ENCODE data around the gene NR6A1.

Gene NR6A1

DNA sequence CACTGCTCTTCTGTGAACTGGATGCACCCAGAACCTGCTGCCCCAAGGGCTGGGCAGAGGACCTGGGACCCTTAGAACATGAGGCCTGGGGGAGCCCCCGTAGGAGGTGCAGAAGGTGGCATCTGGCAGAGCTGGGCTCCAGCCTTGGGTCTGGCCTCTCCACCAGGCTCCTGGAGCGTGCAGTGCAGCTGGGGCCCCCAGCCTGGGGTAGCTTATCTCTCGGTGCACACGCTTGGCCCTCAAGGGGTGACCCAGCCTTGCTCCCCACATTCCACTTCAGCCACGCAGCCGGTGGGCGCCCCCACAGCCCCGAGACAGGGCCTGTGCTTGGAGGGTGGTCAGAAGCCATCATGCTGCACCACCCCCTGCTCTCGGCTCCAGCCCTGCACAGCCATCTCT, 258.3 kb downstream of the NR6A1 start:
- Histone ChIP-seq H3K9me3 (no peaks in the 10 kb centered on the region), H3K36me3 (no peaks in the 10 kb centered on the region), H3K4me3 (ENCODE audit: low read depth, low read length) (no peak overlapping the region), H3K4me1 (peaks cover 7% of the 10 kb centered on the region; the same call in 1 of the 2 replicates), H3K27me3 (no peaks in the 10 kb centered on the region)
- TF ChIP-seq, protein P1, sequence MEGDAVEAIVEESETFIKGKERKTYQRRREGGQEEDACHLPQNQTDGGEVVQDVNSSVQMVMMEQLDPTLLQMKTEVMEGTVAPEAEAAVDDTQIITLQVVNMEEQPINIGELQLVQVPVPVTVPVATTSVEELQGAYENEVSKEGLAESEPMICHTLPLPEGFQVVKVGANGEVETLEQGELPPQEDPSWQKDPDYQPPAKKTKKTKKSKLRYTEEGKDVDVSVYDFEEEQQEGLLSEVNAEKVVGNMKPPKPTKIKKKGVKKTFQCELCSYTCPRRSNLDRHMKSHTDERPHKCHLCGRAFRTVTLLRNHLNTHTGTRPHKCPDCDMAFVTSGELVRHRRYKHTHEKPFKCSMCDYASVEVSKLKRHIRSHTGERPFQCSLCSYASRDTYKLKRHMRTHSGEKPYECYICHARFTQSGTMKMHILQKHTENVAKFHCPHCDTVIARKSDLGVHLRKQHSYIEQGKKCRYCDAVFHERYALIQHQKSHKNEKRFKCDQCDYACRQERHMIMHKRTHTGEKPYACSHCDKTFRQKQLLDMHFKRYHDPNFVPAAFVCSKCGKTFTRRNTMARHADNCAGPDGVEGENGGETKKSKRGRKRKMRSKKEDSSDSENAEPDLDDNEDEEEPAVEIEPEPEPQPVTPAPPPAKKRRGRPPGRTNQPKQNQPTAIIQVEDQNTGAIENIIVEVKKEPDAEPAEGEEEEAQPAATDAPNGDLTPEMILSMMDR (IDR thresholded peaks at IDR 0.05; ENCODE audit: low read depth, low read length): no peak
- DNase-seq: no peak

DNA sequence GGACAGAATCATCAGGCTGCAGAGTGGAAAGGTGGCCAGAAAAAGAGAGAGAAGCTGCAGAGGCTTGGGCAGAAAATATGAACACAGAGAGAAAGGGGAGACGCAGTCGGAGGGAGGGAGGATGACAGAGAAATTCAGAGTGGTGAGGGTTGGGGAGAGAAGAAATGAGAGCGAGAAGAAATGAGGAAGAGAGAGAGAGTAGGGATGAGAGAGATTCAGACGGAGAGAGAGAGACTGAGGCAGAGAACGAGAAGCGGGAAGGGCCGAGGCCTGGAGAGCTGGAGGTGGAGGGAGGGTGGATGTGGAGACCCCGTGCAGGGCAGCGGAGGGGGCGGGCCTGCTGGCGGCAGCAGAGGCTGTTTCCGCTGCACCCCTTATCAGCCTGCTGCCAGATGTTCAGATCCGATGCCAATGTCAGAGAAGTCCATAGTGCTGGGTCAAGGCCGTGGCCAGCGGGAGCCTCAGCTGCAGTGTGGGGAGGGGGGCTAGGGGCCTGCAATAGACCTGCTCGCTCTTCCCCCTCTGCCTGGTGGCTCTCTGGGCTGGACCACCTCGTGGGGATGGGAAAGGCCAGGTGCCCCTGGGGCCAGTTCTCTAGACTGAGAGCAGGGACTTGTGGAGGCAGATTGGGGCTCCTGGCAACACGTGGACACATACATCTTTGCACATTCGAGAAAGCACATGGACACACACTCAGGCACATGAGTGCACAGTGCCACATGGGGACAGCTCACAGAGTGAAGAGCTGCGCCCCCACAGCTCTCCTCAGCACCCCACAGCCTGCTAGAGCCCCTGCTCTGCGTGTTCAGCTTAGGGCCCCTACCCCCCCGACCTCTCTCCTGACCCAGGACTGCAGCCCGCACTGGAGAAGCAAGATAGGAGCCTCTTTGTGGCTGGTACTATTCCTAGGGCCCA, 259.0 kb downstream of the NR6A1 start:
- TF ChIP-seq, protein P1 (IDR thresholded peaks at IDR 0.05; ENCODE audit: low read depth, low read length): no peak
- Histone ChIP-seq H3K36me3 (no peaks in the 10 kb centered on the region), H3K27me3 (no peaks in the 10 kb centered on the region), H3K4me3 (ENCODE audit: low read depth, low read length) (no peak overlapping the region), H3K9me3 (no peaks in the 10 kb centered on the region), H3K4me1 (peaks cover 7% of the 10 kb centered on the region; the same call in 1 of the 2 replicates)
- DNase-seq: no peak

DNA sequence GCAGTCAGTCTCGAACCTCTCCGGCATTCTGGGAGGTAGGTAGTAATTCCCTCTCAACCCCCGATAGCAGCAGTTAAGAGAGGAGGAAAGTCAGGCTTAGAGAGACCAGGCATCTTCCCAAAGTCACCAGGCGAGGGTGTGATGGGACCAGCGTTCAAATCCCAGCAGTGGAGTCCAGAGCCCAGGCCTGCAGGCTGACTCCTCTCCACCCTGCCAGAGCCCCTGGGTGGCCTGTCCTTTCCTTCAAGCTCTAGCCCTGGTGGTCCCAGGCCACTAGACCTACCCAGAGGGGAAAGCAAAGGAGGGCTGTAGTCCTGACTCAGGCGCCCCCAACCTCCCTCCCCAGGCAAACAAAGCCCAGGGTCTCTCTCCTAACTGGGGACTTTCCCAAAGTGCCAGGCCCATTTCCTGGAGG, 259.7 kb downstream of the NR6A1 start:
- H3K9me3 ChIP-seq: no peaks in the 10 kb centered on the region
- no peak overlapping the region for H3K4me3 ChIP-seq (ENCODE audit: low read depth, low read length)
- peaks cover 7% of the 10 kb centered on the region; the same call in 1 of the 2 replicates for H3K4me1 ChIP-seq
- TF ChIP-seq, protein P1 (IDR thresholded peaks at IDR 0.05; ENCODE audit: low read depth, low read length): no peak
- DNase-seq: no peak
- no peaks in the 10 kb centered on the region for H3K27me3 ChIP-seq
- H3K36me3 ChIP-seq: no peaks in the 10 kb centered on the region

DNA sequence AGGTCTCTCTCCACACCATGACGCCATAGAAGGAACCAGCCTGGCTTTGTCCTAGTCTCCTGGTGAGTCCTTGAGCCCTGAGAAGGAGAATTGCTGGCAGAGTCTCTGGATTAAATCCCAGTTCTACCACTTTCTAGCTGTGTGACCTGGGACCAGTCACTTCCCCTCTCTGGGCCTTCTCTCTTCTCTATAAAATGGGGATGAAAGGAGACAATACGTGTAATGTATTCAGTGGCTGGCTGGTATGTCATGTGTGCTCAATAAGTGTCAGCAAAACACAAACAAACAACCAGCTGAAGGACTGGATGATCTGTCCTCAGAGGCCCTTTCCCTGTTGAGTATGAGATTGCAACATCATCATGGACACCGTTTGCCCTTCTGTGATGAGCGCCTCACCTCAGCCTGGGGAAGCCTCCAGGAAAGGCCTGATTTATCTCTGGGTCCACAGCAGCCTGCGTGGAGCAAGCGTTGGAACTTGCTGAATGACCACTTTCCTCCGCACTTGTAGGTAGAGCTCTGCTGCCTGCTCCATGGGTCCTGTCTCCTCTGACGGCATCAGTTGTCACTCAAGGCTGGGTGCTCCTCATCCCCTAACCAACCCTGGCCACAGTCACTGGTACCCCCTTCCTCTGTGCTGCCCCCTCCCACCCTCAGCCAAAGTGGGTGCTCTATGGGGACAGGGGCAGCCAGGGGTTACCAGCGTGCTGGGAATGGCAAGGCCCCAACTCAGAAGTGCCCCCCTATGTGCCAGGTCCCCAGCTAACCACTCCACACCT, 260.3 kb downstream of the NR6A1 start:
- H3K36me3 ChIP-seq: no peaks in the 10 kb centered on the region
- H3K27me3 ChIP-seq: peaks cover 4% of the 10 kb centered on the region
- H3K9me3 ChIP-seq: no peaks in the 10 kb centered on the region
- DNase-seq: no peak
- peaks cover 7% of the 10 kb centered on the region; the same call in 1 of the 2 replicates for H3K4me1 ChIP-seq
- TF ChIP-seq, protein P1 (IDR thresholded peaks at IDR 0.05; ENCODE audit: low read depth, low read length): no peak
- H3K4me3 ChIP-seq (ENCODE audit: low read depth, low read length): no peak overlapping the region

DNA sequence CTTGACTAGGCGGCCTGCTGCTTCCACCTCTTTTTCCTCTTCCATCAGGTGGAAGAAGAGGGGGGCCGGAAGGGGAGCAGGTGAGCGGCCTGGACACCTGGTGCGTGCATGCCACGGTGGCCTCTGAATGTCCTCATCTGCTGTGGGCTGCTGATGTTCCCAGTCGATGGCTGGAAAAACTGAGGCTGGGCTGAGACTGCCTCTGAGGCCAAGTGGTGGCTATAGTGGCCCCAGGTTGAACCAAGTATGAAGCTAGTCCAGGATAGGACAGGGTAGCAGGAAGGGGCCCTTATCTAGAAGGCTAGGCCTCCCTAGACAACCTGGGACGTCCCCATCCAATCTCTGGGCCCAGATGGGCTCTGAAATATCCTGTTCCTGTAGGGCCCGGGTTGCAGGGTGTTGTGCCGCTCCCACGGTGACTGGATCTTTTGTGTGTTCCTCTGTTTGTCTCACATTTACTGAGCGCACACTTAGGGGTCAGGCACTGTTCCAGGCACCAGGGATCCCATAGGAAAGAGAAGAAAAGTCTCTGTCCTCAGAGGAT, 263.2 kb downstream of the NR6A1 start:
- H3K9me3 ChIP-seq: no peaks in the 10 kb centered on the region
- peaks cover 7% of the 10 kb centered on the region; the same call in 1 of the 2 replicates for H3K4me1 ChIP-seq
- no peak overlapping the region for H3K4me3 ChIP-seq (ENCODE audit: low read depth, low read length)
- H3K36me3 ChIP-seq: no peaks in the 10 kb centered on the region
- TF ChIP-seq, protein P1 (IDR thresholded peaks at IDR 0.05; ENCODE audit: low read depth, low read length): no peak
- peaks cover 31% of the 10 kb centered on the region for H3K27me3 ChIP-seq
- no peak for DNase-seq
